ENCODE measurements around the gene TRIOBP. TPM values are rescaled to one million over a fixed set of nuclear protein-coding genes. Genes with fewer than 3 reads are reported as not detected.

The TRIOBP gene
- total and polyA plus RNA-seq, 2 of the 4 experiments (the other 2 are of a cell fraction): 46.4 to 69.8 TPM

DNA sequence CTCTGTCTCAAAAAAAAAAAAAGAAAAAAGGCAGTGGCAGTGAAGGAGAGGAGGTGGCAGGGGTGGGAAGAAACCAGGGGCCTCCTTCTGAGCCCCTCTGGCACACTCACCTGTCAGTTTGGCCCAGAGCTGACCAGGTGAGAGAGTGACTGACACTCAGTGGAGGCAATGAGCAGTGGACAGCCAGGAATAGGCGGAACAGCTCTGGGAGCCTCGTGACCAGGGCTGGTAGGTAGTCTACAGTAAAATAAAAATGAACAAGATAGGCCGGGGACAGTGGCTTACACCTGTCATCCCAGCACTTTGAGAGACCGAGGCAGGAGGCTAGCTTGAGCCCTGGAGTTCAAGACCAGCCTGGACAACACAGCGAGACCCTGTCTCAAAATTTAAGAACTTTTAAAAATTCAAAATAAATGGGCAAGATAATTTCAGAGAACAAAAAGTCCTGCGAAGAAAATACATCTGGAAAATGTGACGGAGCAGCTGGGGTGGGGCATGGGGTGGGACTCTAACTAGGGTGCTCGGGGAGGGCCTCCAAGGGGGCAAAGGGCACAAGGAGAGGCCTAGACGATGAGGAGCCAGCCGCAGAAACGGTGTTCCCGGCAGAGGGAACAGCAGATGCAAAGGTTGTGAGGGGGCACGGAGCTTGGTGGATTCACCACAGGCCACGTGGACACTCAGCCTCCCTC lies 42.1 kb upstream of the TRIOBP start:
- no peak overlapping the region for H2AFZ ChIP-seq (replicated peaks; ENCODE audit: low read length, poor library complexity)
- peaks cover 7% of the 10 kb centered on the region for H3K4me1 ChIP-seq (ENCODE audit: control insufficient read depth, insufficient read depth, low read length)
- H2AK5ac ChIP-seq (ENCODE audit: low read depth, low read length): no peak overlapping the region
- no peak overlapping the region for H3K9ac ChIP-seq (ENCODE audit: low read depth, low read length)
- no peak overlapping the region for H3K18ac ChIP-seq (ENCODE audit: low read depth, low read length)
- ATAC-seq (ENCODE audit: low read depth) (no peak), DNase-seq (no peak)
- H3K27ac ChIP-seq (ENCODE audit: insufficient read depth, low read length): no peak overlapping the region
- no peak overlapping the region for H2BK20ac ChIP-seq (ENCODE audit: low read depth, low read length)
- ChIA-PET CTCF (no interaction called here), POLR2A (ENCODE audit: unreplicated experiment) (no interaction called here)
- H3K9me1 ChIP-seq (ENCODE audit: insufficient read depth, low read length): peaks cover 4% of the 10 kb centered on the region
- H2AK9ac ChIP-seq (replicated peaks; ENCODE audit: low read depth, low read length, poor library complexity): peak overlapping the region; percentile 70
- H3K4me2 ChIP-seq (ENCODE audit: low read depth, low read length): no peak overlapping the region
- no peak overlapping the region for H2BK120ac ChIP-seq (ENCODE audit: low read depth, low read length)
- H4K8ac ChIP-seq (ENCODE audit: low read depth in 2 of 2, low read length in 2 of 2): no peak overlapping the region
- H3K27me3 ChIP-seq (ENCODE audit: control insufficient read depth, insufficient read depth, low read length): no peaks in the 10 kb centered on the region
- no peak overlapping the region for H2BK15ac ChIP-seq (ENCODE audit: low read depth, low read length)
- no peak overlapping the region for H3K4ac ChIP-seq (ENCODE audit: low read depth, low read length)
- H4K20me1 ChIP-seq (ENCODE audit: insufficient read depth, low read length): peaks cover 6% of the 10 kb centered on the region
- peaks cover 6 to 7% of the 10 kb centered on the region in 2 experiments; a peak in 3 of 4 replicates for H3K79me1 ChIP-seq (ENCODE audit: low read depth in 1 of 2, low read length in 2 of 2)
- peaks cover 35% of the 10 kb centered on the region for H3K36me3 ChIP-seq (ENCODE audit: control insufficient read depth, insufficient read depth, low read length)
- H2BK5ac ChIP-seq (ENCODE audit: low read depth, low read length, poor library complexity, severe bottlenecking): no peak overlapping the region
- TF ChIP-seq RAD21 (IDR thresholded peaks at IDR 0.05; ENCODE audit: low read length): no peak
- no peak for TF ChIP-seq RFX5 (IDR thresholded peaks at IDR 0.05; ENCODE audit: low read depth, low read length)
- TF ChIP-seq, protein P1, sequence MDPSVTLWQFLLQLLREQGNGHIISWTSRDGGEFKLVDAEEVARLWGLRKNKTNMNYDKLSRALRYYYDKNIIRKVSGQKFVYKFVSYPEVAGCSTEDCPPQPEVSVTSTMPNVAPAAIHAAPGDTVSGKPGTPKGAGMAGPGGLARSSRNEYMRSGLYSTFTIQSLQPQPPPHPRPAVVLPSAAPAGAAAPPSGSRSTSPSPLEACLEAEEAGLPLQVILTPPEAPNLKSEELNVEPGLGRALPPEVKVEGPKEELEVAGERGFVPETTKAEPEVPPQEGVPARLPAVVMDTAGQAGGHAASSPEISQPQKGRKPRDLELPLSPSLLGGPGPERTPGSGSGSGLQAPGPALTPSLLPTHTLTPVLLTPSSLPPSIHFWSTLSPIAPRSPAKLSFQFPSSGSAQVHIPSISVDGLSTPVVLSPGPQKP (IDR thresholded peaks at IDR 0.05; ENCODE audit: borderline replicate concordance, low read depth, low read length): no peak
- no peak for TF ChIP-seq CHD1 (IDR thresholded peaks at IDR 0.05; ENCODE audit: low read depth, low read length)
- TF ChIP-seq BHLHE40 (IDR thresholded peaks at IDR 0.05; ENCODE audit: low read depth, low read length): no peak
- no peak for TF ChIP-seq MAFK (IDR thresholded peaks at IDR 0.05; ENCODE audit: low read depth, low read length)
- no peak for TF ChIP-seq MAZ (IDR thresholded peaks at IDR 0.05; ENCODE audit: borderline replicate concordance, low read depth, low read length)
- no peak for TF ChIP-seq CEBPB (IDR thresholded peaks at IDR 0.05; ENCODE audit: low read depth, low read length)
- TF ChIP-seq MXI1 (IDR thresholded peaks at IDR 0.05; ENCODE audit: borderline replicate concordance, low read depth, low read length): no peak
- TF ChIP-seq, protein P2, sequence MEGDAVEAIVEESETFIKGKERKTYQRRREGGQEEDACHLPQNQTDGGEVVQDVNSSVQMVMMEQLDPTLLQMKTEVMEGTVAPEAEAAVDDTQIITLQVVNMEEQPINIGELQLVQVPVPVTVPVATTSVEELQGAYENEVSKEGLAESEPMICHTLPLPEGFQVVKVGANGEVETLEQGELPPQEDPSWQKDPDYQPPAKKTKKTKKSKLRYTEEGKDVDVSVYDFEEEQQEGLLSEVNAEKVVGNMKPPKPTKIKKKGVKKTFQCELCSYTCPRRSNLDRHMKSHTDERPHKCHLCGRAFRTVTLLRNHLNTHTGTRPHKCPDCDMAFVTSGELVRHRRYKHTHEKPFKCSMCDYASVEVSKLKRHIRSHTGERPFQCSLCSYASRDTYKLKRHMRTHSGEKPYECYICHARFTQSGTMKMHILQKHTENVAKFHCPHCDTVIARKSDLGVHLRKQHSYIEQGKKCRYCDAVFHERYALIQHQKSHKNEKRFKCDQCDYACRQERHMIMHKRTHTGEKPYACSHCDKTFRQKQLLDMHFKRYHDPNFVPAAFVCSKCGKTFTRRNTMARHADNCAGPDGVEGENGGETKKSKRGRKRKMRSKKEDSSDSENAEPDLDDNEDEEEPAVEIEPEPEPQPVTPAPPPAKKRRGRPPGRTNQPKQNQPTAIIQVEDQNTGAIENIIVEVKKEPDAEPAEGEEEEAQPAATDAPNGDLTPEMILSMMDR (conservative IDR thresholded peaks at IDR 0.05; ENCODE audit: low read depth, low read length): no peak
- TF ChIP-seq, protein P3, sequence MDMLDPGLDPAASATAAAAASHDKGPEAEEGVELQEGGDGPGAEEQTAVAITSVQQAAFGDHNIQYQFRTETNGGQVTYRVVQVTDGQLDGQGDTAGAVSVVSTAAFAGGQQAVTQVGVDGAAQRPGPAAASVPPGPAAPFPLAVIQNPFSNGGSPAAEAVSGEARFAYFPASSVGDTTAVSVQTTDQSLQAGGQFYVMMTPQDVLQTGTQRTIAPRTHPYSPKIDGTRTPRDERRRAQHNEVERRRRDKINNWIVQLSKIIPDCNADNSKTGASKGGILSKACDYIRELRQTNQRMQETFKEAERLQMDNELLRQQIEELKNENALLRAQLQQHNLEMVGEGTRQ (IDR thresholded peaks at IDR 0.05; ENCODE audit: low read depth, low read length): no peak
- TF ChIP-seq POLR2A (IDR thresholded peaks at IDR 0.05; ENCODE audit: low read depth, low read length): no peak
- no peak for TF ChIP-seq SMC3 (IDR thresholded peaks at IDR 0.05; ENCODE audit: low read depth, low read length)
- no peak for TF ChIP-seq FOS (IDR thresholded peaks at IDR 0.05; ENCODE audit: low read depth, low read length)
- no peak overlapping the region for H3K14ac ChIP-seq (replicated peaks; ENCODE audit: low read depth, low read length)
- no peak overlapping the region for H3K56ac ChIP-seq (ENCODE audit: extremely low read depth, insufficient read depth, low read length)
- H3K9me3 ChIP-seq (ENCODE audit: control insufficient read depth, insufficient read depth, low read length): no peaks in the 10 kb centered on the region
- H4K91ac ChIP-seq (ENCODE audit: insufficient read depth, low read depth, low read length): no peak overlapping the region
- 90% methylated on average over 5 of the region's 14 CpGs; no CpG with 5 or more reads in 1 of the 2 experiments for WGBS, 2 experiments (ENCODE audit: extremely low coverage in 2 of 2, insufficient read length in 1 of 2)
- intact Hi-C loops (cut with micrococcal nuclease) (no loop called here), dilution Hi-C loops (cut with HindIII; ENCODE audit: low sequenced_read_pairs, unreplicated experiment) (no loop called here), in situ Hi-C loops (cut with MboI; ENCODE audit: low sequenced_read_pairs) (no loop called here)
- no TSS peak for BruUV-seq (replicated peaks)
- H4K5ac ChIP-seq (ENCODE audit: low read depth, low read length): no peak overlapping the region
- H3K4me3 ChIP-seq (ENCODE audit: insufficient read depth, low read depth, low read length): no peak overlapping the region
- H3K23ac ChIP-seq (ENCODE audit: low read depth, low read length): no peak overlapping the region

All from IMR-90 (cell line).